AG10803 (cell line): Measurements from ENCODE around the gene LRP1B.
"Not testable (repeated sequence)": the region's sequence is repeated elsewhere in the genome, so short reads cannot be mapped to it uniquely, and the experiment has no call there.

Experiments
- DNase-seq: peaks from one replicate; pipeline ENCODE4 v3.0.0; 2010; ENCODE audit warnings: low read depth
- H3K4me3 ChIP-seq: 2 replicates; pipeline ENCODE4 v1.5.1; 2011; ENCODE audit warnings: mild to moderate bottlenecking, low read length, control low read depth
- TF ChIP-seq, protein P1 (sequence below): conservative IDR thresholded peaks from 2 replicates; pipeline ENCODE4 v1.5.1; 2011; ENCODE audit warnings: mild to moderate bottlenecking, low read length, control low read depth, inconsistent platforms

The LRP1B gene

DNA sequence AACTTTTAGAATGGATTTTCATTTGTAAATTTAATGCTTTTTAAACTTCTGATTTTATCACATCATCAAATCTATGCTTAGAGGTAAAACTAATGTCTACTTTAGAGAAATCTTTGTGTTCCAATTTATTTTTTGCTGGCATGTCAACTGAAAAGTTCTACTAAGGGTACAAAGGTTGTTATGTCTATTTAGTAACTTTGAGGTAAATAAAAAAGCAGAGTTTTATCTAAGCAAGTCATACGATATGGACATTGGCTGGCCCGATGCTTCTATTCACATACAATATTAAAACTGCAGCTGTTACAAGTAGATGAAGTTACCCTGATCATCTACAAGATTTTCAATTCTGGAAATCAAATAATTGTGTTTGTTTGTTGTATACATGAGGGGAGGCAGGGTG, 1575.1 kb downstream of the LRP1B start:
- no peak for DNase-seq
- H3K4me3 ChIP-seq, result no peak overlapping the region
- TF ChIP-seq, protein P1, sequence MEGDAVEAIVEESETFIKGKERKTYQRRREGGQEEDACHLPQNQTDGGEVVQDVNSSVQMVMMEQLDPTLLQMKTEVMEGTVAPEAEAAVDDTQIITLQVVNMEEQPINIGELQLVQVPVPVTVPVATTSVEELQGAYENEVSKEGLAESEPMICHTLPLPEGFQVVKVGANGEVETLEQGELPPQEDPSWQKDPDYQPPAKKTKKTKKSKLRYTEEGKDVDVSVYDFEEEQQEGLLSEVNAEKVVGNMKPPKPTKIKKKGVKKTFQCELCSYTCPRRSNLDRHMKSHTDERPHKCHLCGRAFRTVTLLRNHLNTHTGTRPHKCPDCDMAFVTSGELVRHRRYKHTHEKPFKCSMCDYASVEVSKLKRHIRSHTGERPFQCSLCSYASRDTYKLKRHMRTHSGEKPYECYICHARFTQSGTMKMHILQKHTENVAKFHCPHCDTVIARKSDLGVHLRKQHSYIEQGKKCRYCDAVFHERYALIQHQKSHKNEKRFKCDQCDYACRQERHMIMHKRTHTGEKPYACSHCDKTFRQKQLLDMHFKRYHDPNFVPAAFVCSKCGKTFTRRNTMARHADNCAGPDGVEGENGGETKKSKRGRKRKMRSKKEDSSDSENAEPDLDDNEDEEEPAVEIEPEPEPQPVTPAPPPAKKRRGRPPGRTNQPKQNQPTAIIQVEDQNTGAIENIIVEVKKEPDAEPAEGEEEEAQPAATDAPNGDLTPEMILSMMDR, result no peak

DNA sequence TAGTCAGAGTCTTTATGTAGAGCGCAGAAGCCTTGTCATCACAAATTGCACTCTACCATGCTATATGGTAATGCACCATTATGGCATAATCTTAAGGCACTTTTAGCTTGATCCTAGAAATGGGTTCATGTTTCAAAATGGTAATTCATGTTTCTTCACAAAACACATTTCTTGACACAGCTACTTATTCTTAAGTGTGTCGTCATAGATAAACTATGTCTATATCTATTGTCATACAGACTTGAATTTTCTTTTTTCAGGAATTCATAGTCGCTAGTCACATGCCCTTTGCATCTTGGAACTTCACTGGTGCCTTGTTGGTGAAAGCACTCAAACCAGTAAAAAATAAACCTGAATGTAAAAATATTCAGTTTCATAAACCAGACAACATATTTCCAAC, 1578.2 kb downstream of the LRP1B start:
- H3K4me3 ChIP-seq, result no peak overlapping the region
- DNase-seq, result no peak
- TF ChIP-seq, protein P1, result no peak

GRCh38 chr2:140551287-140551686, 1579.5 kb downstream of the LRP1B start:
- DNase-seq, result no peak
- TF ChIP-seq, protein P1, result no peak
- no peak overlapping the region for H3K4me3 ChIP-seq

DNA sequence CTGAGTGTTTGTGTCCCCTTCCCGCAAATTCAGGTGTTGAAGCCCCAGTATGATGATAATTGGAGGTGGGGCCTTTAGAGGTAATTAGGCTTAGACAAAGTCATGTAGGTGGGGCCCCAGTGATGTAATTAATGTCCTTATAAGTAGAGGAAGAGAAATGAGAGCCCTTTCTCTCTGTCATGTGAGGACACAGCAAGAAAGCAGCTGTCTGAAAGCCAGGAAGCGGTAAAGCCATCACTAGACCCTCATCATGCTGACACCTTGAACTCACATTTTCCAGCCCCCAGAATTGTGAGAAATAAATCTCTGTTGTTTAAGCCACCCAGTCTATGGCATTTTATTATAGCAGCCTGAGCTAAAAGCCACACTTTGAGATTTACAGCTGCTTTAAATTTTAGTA, 1580.0 kb downstream of the LRP1B start:
- H3K4me3 ChIP-seq, result no peak overlapping the region
- no peak for DNase-seq
- TF ChIP-seq, protein P1, result no peak

GRCh38 chr2:140544769-140545168, 1586.0 kb downstream of the LRP1B start:
- H3K4me3 ChIP-seq, DNase-seq: not testable (repeated sequence)

DNA sequence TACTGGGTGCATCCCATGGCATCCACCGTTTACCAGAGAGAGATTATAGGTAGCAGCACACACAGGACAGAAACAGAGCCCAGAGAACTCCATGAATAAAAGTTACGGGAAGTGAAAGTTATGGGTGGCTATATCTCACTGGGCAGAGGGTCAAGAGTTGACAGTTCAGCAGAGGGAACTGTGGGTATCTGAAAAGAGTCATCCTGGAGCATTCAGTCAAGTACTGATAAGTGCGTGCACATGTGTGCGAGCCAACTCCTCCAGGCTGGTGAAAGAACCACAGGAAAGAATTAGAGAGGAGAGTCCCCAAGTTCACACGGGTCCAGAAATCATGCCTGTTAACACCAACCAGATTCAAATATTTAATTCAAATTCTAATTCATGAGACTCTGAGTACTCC, 1588.2 kb downstream of the LRP1B start:
- no peak overlapping the region for H3K4me3 ChIP-seq
- TF ChIP-seq, protein P1, result no peak
- no peak for DNase-seq

GRCh38 chr2:140539242-140539875, 1591.5 kb downstream of the LRP1B start:
- no peak for DNase-seq
- TF ChIP-seq, protein P1, result no peak
- H3K4me3 ChIP-seq, result no peak overlapping the region

GRCh38 chr2:140529706-140530105, 1601.1 kb downstream of the LRP1B start:
- DNase-seq, result no peak
- no peak overlapping the region for H3K4me3 ChIP-seq
- TF ChIP-seq, protein P1, result no peak
